ENCODE data around the gene USP17L18.
"Not testable (repeated sequence)": the region's sequence is repeated elsewhere in the genome, so short reads cannot be mapped to it uniquely, and the experiment has no call there.

USP17L18 gene

GRCh38 chr4:9253078-9253477 is 4.6 kb downstream of the USP17L18 start, which contains the start of gene USP17L19:
Gene USP17L19 (plus strand): TSS chr4:9253378. CDS start chr4:9253378, 0 bp downstream.
- H3K9ac ChIP-seq (ENCODE audit: low read length in 5 of 5): not testable (repeated sequence)

GRCh38 chr4:9257824-9258223 is 9.4 kb downstream of the USP17L18 start, which contains the start of gene USP17L20:
Gene USP17L20 (plus strand): TSS chr4:9258124. CDS start chr4:9258124, 0 bp downstream.
- H3K4me1 ChIP-seq (ENCODE audit: control insufficient read depth in 5 of 5, insufficient read depth in 5 of 5, low read length in 5 of 5); H3K4me3 ChIP-seq (ENCODE audit: low read depth in 1 of 5, low read length in 5 of 5); H3K9me3 ChIP-seq (ENCODE audit: control insufficient read depth in 5 of 5, low read length in 5 of 5); H3K27me3 ChIP-seq (ENCODE audit: control insufficient read depth in 5 of 5, insufficient read depth in 4 of 5, low read length in 5 of 5); H3K9ac ChIP-seq (ENCODE audit: low read length in 5 of 5); H3K36me3 ChIP-seq (ENCODE audit: control insufficient read depth in 5 of 5, insufficient read depth in 5 of 5, low read length in 5 of 5); H3K27ac ChIP-seq (ENCODE audit: low read depth, low read length): not testable (repeated sequence)

More at GRCh38 chr4:9253078-9253477, 4.6 kb downstream of the USP17L18 start, which contains the start of gene USP17L19:
- not testable (repeated sequence) for H3K36me3 ChIP-seq (ENCODE audit: control insufficient read depth in 5 of 5, insufficient read depth in 5 of 5, low read length in 5 of 5); H3K27me3 ChIP-seq (ENCODE audit: control insufficient read depth in 5 of 5, insufficient read depth in 4 of 5, low read length in 5 of 5); H3K4me3 ChIP-seq (ENCODE audit: low read depth in 1 of 5, low read length in 5 of 5); H3K27ac ChIP-seq (ENCODE audit: low read depth, low read length); H3K4me1 ChIP-seq (ENCODE audit: control insufficient read depth in 5 of 5, insufficient read depth in 5 of 5, low read length in 5 of 5); H3K9me3 ChIP-seq (ENCODE audit: control insufficient read depth in 5 of 5, low read length in 5 of 5)

GRCh38 chr4:9262572-9262971 is 14.1 kb downstream of the USP17L18 start, which contains the start of gene USP17L21:
Gene USP17L21 (plus strand): TSS chr4:9262872. CDS start chr4:9262872, 0 bp downstream.
- H3K4me3 ChIP-seq (ENCODE audit: low read depth in 1 of 5, low read length in 5 of 5); H3K9me3 ChIP-seq (ENCODE audit: control insufficient read depth in 5 of 5, low read length in 5 of 5); H3K36me3 ChIP-seq (ENCODE audit: control insufficient read depth in 5 of 5, insufficient read depth in 5 of 5, low read length in 5 of 5); H3K4me1 ChIP-seq (ENCODE audit: control insufficient read depth in 5 of 5, insufficient read depth in 5 of 5, low read length in 5 of 5); H3K9ac ChIP-seq (ENCODE audit: low read length in 5 of 5); H3K27me3 ChIP-seq (ENCODE audit: control insufficient read depth in 5 of 5, insufficient read depth in 4 of 5, low read length in 5 of 5); H3K27ac ChIP-seq (ENCODE audit: low read depth, low read length): not testable (repeated sequence)

GRCh38 chr4:9267319-9267718 is 18.9 kb downstream of the USP17L18 start, which contains the start of gene USP17L22:
Gene USP17L22 (plus strand): TSS chr4:9267619. CDS start chr4:9267619, 0 bp downstream.
- H3K27ac ChIP-seq (ENCODE audit: low read depth, low read length); H3K36me3 ChIP-seq (ENCODE audit: control insufficient read depth in 5 of 5, insufficient read depth in 5 of 5, low read length in 5 of 5); H3K4me3 ChIP-seq (ENCODE audit: low read depth in 1 of 5, low read length in 5 of 5); H3K9ac ChIP-seq (ENCODE audit: low read length in 5 of 5); H3K9me3 ChIP-seq (ENCODE audit: control insufficient read depth in 5 of 5, low read length in 5 of 5); H3K27me3 ChIP-seq (ENCODE audit: control insufficient read depth in 5 of 5, insufficient read depth in 4 of 5, low read length in 5 of 5); H3K4me1 ChIP-seq (ENCODE audit: control insufficient read depth in 5 of 5, insufficient read depth in 5 of 5, low read length in 5 of 5): not testable (repeated sequence)

- not testable (repeated sequence) for H3K4me1 ChIP-seq (ENCODE audit: control insufficient read depth in 5 of 5, insufficient read depth in 5 of 5, low read length in 5 of 5); H3K27me3 ChIP-seq (ENCODE audit: control insufficient read depth in 5 of 5, insufficient read depth in 4 of 5, low read length in 5 of 5); H3K9ac ChIP-seq (ENCODE audit: low read length in 5 of 5); H3K36me3 ChIP-seq (ENCODE audit: control insufficient read depth in 5 of 5, insufficient read depth in 5 of 5, low read length in 5 of 5); H3K27ac ChIP-seq (ENCODE audit: low read depth, low read length); H3K4me3 ChIP-seq (ENCODE audit: low read depth in 1 of 5, low read length in 5 of 5); H3K9me3 ChIP-seq (ENCODE audit: control insufficient read depth in 5 of 5, low read length in 5 of 5)
Observed at GRCh38 chr4:9271719-9272118, 23.3 kb downstream of the USP17L18 start.

Data from subcutaneous abdominal adipose tissue (tissue), 5 donors.